IMR-90 (cell line): Measurements from ENCODE around the gene ANKRD2. TPM values are rescaled to one million over a fixed set of nuclear protein-coding genes. Genes with fewer than 3 reads are reported as not detected.
A peak's percentile ranks its signal among the peaks of the same experiment; 100 is the strongest.

Experiments
- ATAC-seq: fragments of 200-7000 bp; cut with Tn5 transposase; 2 replicates; pipeline ENCODE4 v1.9.1; 2020; ENCODE audit warnings: low read depth, mild to moderate bottlenecking, moderate library complexity
- BruUV-seq: library from RNA; stranded (reverse); fragments of 400-500 nt; replicated peaks from 2 replicates; lab custom pipeline; 2021; lab: Mats Ljungman, UMichigan
- CTCF ChIA-PET: fragments of 300-600 bp; formaldehyde crosslinking; extraction: SDS; loops from one replicate; lab custom pipeline; 2021; ENCODE audit warnings: antibody characterized with exemption; lab: Yijun Ruan, JAX
- POLR2A ChIA-PET: fragments of 300-600 bp; sonication (Branson Sonifier 250); formaldehyde crosslinking; loops from one replicate; lab custom pipeline; 2022; ENCODE audit warnings: antibody characterized with exemption; ENCODE audit not compliant: unreplicated experiment; lab: Charles Lee
- DNase-seq: peaks from one replicate; pipeline ENCODE4 v3.0.0; 2013
- H2AFZ ChIP-seq: replicated peaks from 2 replicates; pipeline ENCODE3; 2013; ENCODE audit warnings: low read length, mild to moderate bottlenecking; ENCODE audit not compliant: poor library complexity
- H2AK5ac ChIP-seq: 2 replicates; pipeline ENCODE4 v1.6.1; 2013; ENCODE audit warnings: low read depth, low read length, inconsistent platforms
- H2AK9ac ChIP-seq: replicated peaks from 2 replicates; pipeline ENCODE3; 2013; ENCODE audit warnings: mild to moderate bottlenecking, low read depth, low read length, moderate library complexity; ENCODE audit not compliant: poor library complexity
- H2BK120ac ChIP-seq: 2 replicates; pipeline ENCODE4 v1.6.1; 2013; ENCODE audit warnings: low read depth, low read length, inconsistent platforms
- H2BK15ac ChIP-seq: 3 replicates; pipeline ENCODE4 v1.6.1; 2013; ENCODE audit warnings: low read depth, low read length, inconsistent platforms
- H2BK20ac ChIP-seq: 2 replicates; pipeline ENCODE4 v1.6.1; 2013; ENCODE audit warnings: low read depth, mild to moderate bottlenecking, inconsistent platforms, low read length, moderate library complexity
- H2BK5ac ChIP-seq: 2 replicates; pipeline ENCODE4 v1.6.1; 2013; ENCODE audit warnings: mild to moderate bottlenecking, low read depth, low read length, inconsistent platforms; ENCODE audit not compliant: poor library complexity, severe bottlenecking
- H3K14ac ChIP-seq: replicated peaks from 2 replicates; pipeline ENCODE4 v1.6.1; 2013; ENCODE audit warnings: low read depth, low read length, inconsistent platforms
- H3K18ac ChIP-seq: 2 replicates; pipeline ENCODE4 v1.6.1; 2013; ENCODE audit warnings: low read depth, low read length, control low read depth
- H3K23ac ChIP-seq: 2 replicates; pipeline ENCODE4 v1.6.1; 2013; ENCODE audit warnings: low read depth, low read length, inconsistent platforms
- H3K27ac ChIP-seq: 2 replicates; pipeline ENCODE4 v1.5.1; 2013; ENCODE audit warnings: mild to moderate bottlenecking, control low read depth, low read length; ENCODE audit not compliant: insufficient read depth
- H3K27me3 ChIP-seq: 2 replicates; pipeline ENCODE4 v1.6.1; 2013; ENCODE audit warnings: low read length; ENCODE audit not compliant: control insufficient read depth, insufficient read depth
- H3K36me3 ChIP-seq: 2 replicates; pipeline ENCODE4 v1.6.1; 2013; ENCODE audit warnings: low read length, mixed read lengths; ENCODE audit not compliant: control insufficient read depth, insufficient read depth
- H3K4ac ChIP-seq: 2 replicates; pipeline ENCODE4 v1.6.1; 2013; ENCODE audit warnings: low read depth, low read length, inconsistent platforms
- H3K4me1 ChIP-seq: 2 replicates; pipeline ENCODE4 v1.6.1; 2013; ENCODE audit warnings: low read length, mixed read lengths; ENCODE audit not compliant: control insufficient read depth, insufficient read depth
- H3K4me2 ChIP-seq: 2 replicates; pipeline ENCODE4 v1.6.1; 2013; ENCODE audit warnings: low read depth, mild to moderate bottlenecking, control low read depth, low read length, moderate library complexity
- H3K4me3 ChIP-seq: 2 replicates; pipeline ENCODE4 v1.5.1; 2013; ENCODE audit warnings: low read depth, mild to moderate bottlenecking, control low read depth, low read length, moderate library complexity; ENCODE audit not compliant: insufficient read depth
- H3K56ac ChIP-seq: 2 replicates; pipeline ENCODE4 v1.6.1; 2013; ENCODE audit warnings: low read length, inconsistent platforms; ENCODE audit not compliant: insufficient read depth; ENCODE audit errors: extremely low read depth
- H3K79me1 ChIP-seq, 2 experiments: 2 replicates each; pipeline ENCODE4 v1.6.1; 2013; ENCODE audit warnings: low read length in 2 of 2, inconsistent platforms in 1 of 2, low read depth in 1 of 2
- H3K9ac ChIP-seq: 2 replicates; pipeline ENCODE4 v1.6.1; 2013; ENCODE audit warnings: low read depth, low read length, control low read depth
- H3K9me1 ChIP-seq: 2 replicates; pipeline ENCODE4 v1.6.1; 2013; ENCODE audit warnings: low read length, inconsistent platforms; ENCODE audit not compliant: insufficient read depth
- H3K9me3 ChIP-seq: 2 replicates; pipeline ENCODE4 v1.6.1; 2013; ENCODE audit warnings: low read length; ENCODE audit not compliant: control insufficient read depth, insufficient read depth
- H4K20me1 ChIP-seq: 2 replicates; pipeline ENCODE4 v1.6.1; 2013; ENCODE audit warnings: low read length, inconsistent platforms; ENCODE audit not compliant: insufficient read depth
- H4K5ac ChIP-seq: 2 replicates; pipeline ENCODE4 v1.6.1; 2013; ENCODE audit warnings: mild to moderate bottlenecking, low read depth, low read length, control low read depth
- H4K8ac ChIP-seq, 2 experiments: 2 replicates each; pipeline ENCODE4 v1.6.1; 2013; ENCODE audit warnings: low read depth in 2 of 2, low read length in 2 of 2, control low read depth in 1 of 2, inconsistent platforms in 1 of 2
- H4K91ac ChIP-seq: 2 replicates; pipeline ENCODE4 v1.6.1; 2013; ENCODE audit warnings: low read depth, low read length, inconsistent platforms; ENCODE audit not compliant: insufficient read depth
- BHLHE40 ChIP-seq: fragments of 150-350 bp; IDR thresholded peaks from 2 replicates; pipeline ENCODE4 v1.6.1; 2016; ENCODE audit warnings: mild to moderate bottlenecking, low read depth, low read length
- CHD1 ChIP-seq: IDR thresholded peaks from 2 replicates; pipeline ENCODE4 v1.6.1; 2012; ENCODE audit warnings: low read depth, low read length, improper control_type of control experiment
- FOS ChIP-seq: fragments of 150-350 bp; IDR thresholded peaks from 2 replicates; pipeline ENCODE4 v1.6.1; 2016; ENCODE audit warnings: low read depth, low read length
- POLR2A ChIP-seq: IDR thresholded peaks from 2 replicates; pipeline ENCODE4 v1.6.1; 2012; ENCODE audit warnings: mild to moderate bottlenecking, low read depth, low read length
- dilution Hi-C: fragments of 300-500 bp; cut with HindIII; formaldehyde crosslinking; loops from one replicate; pipeline ENCODE4 v1.14.3; 2018; ENCODE audit warnings: low sequenced_read_pairs; ENCODE audit not compliant: unreplicated experiment
- in situ Hi-C: fragments of 300-500 bp; cut with MboI; formaldehyde crosslinking; loops from 3 replicates; pipeline ENCODE4 v1.14.3; 2019; ENCODE audit warnings: low sequenced_read_pairs, inconsistent platforms, mixed read lengths
- intact Hi-C: fragments of 100-400 bp; cut with micrococcal nuclease; formaldehyde crosslinking; loops from 2 replicates; pipeline ENCODE4 v1.10.0; 2022
- polyA plus RNA-seq, 3 experiments: library from polyadenylated mRNA; depleted of rRNA; stranded (reverse); fragments of >200 nt; gene quantifications; 2 replicates each; pipeline ENCODE4 v1.2.3, GENCODE V29; 2012; ENCODE audit warnings: low replicate concordance in 1 of 3
- total RNA-seq: library from RNA; depleted of rRNA; stranded (reverse); fragments of >200 nt; gene quantifications from 2 replicates; pipeline ENCODE4 v1.2.3, GENCODE V29; 2012

Gene ANKRD2
- total and polyA plus RNA-seq, 2 of the 4 experiments (the other 2 are of a cell fraction) = 0.36 to 0.65 TPM

DNA sequence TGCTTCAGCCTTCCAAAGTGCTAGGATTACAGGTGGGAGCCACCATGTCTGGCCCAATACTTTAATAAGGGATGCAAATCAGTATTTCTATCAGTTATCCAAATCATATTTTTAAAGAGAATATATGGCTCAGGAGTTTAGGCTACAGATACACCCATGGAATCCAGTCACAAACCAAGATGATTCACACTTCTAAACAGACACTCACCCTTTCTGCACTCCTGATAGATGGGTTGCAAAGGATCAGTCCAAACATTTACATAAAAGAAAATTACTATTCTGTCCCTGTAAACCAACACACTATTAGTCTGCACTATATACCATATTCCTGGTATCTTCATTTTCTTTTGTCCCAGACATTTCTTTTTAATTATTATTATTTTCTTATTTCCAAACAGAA lies 58.5 kb downstream of the ANKRD2 start:
- peaks cover 10% of the 10 kb centered on the region for H3K9me1 ChIP-seq
- H3K14ac ChIP-seq = no peak overlapping the region
- no peaks in the 10 kb centered on the region for H4K20me1 ChIP-seq
- H4K91ac ChIP-seq = peak overlapping the region; percentile 61; the same call in 1 of the 2 replicates
- POLR2A ChIA-PET = no interaction called here
- peak overlapping the region in 1 of 2 experiments; percentile 33; a peak in 1 of 4 replicates for H4K8ac ChIP-seq
- peak overlapping the region; percentile 59 for H2AK5ac ChIP-seq
- H3K56ac ChIP-seq = no peak overlapping the region
- ATAC-seq (peak; percentile 70), DNase-seq (peak; percentile 86)
- H3K23ac ChIP-seq = no peak overlapping the region
- no peak overlapping the region for H2AK9ac ChIP-seq
- no peaks in the 10 kb centered on the region for H3K27me3 ChIP-seq
- H3K4me3 ChIP-seq = no peak overlapping the region
- no peaks in the 10 kb centered on the region for H3K36me3 ChIP-seq
- intact Hi-C loops = no loop called here
- H3K18ac ChIP-seq = peak overlapping the region; percentile 53; the same call in 1 of the 2 replicates
- H3K27ac ChIP-seq = peak overlapping the region; percentile 68
- no peak overlapping the region for H2BK20ac ChIP-seq
- dilution Hi-C loops = no loop called here
- no peak overlapping the region; the same call in 2 of the 3 replicates for H2BK15ac ChIP-seq
- H3K4me1 ChIP-seq = peaks cover 17% of the 10 kb centered on the region
- H2BK120ac ChIP-seq = no peak overlapping the region
- peak overlapping the region; percentile 70 for H2BK5ac ChIP-seq
- H3K9me3 ChIP-seq = no peaks in the 10 kb centered on the region
- peaks cover 3 to 22% of the 10 kb centered on the region in 2 experiments; a peak in 3 of 4 replicates for H3K79me1 ChIP-seq
- no TSS peak for BruUV-seq
- no peak overlapping the region for H3K9ac ChIP-seq
- in situ Hi-C loops = no loop called here
- CTCF ChIA-PET = no interaction called here
- H4K5ac ChIP-seq = peak overlapping the region; percentile 59; the same call in 1 of the 2 replicates
- H3K4ac ChIP-seq = peak overlapping the region; percentile 51
- TF ChIP-seq CHD1 = no peak
- TF ChIP-seq POLR2A = no peak
- TF ChIP-seq BHLHE40 = peak; percentile 21; the same call in 1 of the 2 replicates
- peak; percentile 93 for TF ChIP-seq FOS
- H3K4me2 ChIP-seq = peak overlapping the region; percentile 88
- H2AFZ ChIP-seq = no peak overlapping the region
